Measurements from ENCODE around the gene MDFIC.

The MDFIC gene

DNA sequence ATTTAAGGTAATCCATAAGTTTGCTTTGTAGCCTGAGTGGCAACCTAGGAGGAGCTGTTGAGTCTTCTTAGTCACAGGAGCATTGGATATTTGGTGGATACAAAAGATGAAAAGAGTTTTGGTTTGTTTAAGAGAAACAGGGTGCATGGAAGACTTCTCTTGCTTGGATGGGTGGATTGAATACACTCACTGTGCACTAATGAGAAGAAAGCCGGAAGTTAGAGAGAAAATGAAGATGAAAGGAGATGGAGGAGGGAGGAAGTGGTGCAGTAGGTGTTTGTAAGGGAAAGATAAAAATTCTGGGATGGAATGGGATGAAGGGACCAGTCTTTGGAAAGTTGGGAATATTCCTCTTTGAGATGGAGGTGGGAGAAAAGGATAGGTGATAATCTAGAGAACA, 7.7 kb downstream of the MDFIC start:
- DNase-seq, result no peak

DNA sequence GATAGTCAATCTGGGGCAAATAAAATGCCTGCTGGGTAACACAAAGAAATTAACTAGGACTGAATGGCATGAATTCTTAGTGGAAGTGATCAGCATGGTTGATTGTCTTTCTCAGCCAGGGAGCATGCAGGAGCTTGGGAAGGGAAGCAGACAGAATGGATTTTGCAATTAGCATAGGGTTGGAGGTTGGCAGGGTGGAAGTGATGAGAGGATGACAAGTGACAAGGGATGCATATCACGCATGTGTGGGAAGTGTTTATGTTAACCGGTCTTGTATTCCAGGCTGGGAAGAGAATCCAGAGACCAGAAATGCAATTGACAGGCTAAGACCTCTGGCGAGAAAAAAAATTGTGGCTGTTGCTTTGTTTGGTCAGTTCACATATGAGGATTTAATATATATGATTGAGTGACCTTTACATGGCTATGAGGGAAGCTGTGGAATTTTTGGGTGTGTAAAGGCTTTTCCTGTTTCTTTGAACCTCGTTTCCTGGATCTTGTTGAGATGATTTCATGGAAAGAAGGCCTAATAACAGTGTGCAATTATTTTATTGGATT, 8.3 kb downstream of the MDFIC start:
- no peak for DNase-seq

DNA sequence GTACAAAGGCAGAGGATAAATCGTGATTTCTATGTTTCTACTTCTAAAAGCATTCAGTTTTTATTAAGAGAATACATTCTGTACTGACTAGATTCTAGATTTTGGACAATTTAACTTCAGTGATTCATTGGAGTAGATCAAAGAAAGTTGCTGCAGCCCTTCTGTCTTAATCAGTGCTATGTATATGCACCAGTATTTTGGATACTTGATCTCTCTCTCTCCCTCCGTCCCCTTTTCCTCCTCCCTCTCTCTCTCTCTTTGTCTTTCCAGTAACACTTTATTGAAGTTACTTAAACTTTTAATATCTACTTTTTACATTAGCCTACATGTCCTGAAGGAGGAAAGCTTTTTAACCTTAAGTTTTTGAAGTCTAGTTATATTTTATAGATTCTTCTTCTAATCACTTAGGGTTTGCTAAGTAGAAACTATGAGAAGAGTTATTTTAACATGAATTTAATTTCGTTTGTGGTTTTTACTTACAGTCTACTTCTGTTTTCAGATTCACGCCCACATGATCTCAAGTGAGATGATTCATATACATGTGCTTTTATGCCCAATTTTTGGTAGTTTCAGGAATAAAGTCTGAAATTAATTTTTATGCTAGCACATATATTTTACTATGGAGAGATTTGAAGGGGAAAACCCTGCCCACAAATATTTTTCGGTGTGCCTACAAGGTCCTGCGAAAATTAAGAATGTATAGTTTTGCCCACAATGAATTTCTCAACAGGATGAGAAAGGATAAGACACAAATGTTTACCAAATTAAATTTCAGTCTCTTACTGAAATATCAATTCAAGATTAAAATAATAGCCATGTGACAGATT, 9.1 kb downstream of the MDFIC start:
- no peak for DNase-seq

DNA sequence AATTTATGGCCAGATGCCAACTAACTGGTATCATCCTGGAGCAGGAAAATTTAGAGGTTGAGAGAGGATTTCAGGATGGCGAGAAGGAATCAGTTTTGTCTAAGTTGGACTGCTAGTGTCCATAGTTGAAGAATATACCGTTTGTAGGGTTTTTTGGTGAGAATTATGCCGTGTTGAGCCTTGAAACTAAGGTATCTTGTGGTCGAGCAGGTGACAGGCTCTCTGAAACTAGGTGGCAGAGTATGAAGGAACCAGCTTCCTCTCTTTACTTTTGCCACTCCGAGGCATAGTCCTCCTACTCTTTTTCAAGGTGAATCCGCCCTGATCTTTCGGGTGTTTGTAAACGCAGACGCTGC, 9.7 kb downstream of the MDFIC start:
- no peak for DNase-seq

DNA sequence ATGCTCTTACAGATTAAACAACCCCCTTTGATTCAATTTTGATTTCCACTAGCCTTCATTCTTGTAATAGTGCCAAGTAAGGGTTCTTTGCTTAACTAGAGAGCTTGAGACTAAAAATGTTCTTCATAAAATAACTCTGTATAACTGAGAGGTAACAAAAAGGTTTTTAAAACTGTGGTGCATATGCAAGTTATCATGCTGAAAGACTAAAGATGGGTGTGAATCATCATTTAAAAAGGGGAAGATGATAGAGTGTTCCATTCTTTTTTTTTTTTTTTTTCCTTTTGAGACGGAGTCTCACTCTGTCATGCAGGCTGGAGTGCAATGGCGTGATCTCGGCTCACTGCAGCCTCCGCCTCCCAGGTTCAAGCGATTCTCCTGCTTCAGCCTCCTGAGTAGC, 11.1 kb downstream of the MDFIC start:
- DNase-seq, result no peak

DNA sequence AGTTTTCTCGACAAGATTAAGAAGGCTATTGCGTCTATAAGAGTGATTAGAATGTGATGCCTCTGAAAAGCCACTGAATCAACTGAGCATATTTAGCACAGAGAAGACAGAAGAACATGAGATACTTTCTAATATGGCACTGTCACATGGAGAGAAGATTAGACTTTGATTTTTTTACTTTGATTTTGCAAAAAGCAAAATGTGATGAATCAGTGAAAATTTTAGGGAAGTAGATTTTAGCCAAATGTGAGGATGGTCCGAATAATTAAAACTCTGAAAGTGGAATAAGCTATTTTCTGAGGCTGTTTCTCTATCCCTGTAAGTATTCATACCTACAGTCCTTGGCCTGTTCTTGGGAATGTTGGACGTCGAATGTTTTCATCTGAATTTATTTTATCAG, 11.8 kb downstream of the MDFIC start:
- DNase-seq, result no peak

DNA sequence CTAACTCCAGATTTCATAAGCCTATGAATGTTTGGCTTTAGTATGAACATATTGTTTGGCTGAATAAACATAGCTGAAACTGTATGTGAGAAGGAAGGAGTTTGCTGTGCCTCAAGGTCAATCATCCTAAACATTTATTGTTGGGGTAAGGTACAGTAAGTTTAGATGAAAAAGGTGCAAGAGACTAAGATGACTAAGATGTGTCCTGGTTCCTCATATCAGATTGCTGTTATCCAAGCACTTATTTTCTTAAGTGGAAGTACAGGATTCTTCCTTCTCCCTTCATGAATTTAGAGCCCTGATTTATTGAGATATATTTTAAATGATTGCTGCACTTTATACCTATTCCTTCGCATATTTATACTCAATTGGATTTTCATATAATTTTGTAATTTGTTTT, 12.2 kb downstream of the MDFIC start:
- DNase-seq, result no peak

DNA sequence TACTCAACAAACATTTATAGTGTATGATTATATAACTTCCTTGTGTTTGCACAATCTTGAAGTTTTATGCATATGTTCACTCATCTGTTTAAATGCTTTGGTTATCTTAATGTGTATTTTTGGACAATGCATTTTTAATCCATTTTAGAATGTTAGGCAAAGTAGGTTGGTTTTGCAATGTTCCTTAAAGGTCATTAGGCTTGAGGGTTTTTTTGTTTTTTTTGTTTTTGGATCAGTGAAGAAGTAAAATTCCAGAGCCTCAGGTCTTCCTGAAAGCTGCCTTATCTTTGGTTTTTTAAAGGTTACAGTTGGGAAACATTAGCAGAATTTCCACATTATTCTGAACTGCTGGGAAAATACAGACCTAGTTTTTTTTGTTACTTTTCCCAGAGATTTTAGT, 12.8 kb downstream of the MDFIC start:
- no peak for DNase-seq

DNA sequence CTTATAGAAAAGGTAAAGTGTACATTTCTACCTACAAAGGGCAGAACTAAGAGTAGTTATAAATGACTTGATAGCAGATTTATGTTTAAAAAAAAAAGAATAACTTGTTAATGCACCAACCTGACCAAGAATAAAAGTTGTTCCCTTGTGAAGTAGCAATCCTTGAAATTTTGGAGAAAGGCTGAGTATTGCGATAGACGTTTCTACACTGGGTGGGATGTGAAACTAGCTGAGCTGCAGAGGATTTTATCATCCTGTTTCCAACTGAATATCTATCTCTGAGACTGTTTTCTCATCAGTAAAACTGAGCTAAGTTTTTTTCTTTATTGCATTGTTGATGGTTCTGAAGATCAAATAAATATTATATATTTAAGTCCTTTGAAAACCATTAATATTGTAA, 14.6 kb downstream of the MDFIC start:
- DNase-seq, result no peak

DNA sequence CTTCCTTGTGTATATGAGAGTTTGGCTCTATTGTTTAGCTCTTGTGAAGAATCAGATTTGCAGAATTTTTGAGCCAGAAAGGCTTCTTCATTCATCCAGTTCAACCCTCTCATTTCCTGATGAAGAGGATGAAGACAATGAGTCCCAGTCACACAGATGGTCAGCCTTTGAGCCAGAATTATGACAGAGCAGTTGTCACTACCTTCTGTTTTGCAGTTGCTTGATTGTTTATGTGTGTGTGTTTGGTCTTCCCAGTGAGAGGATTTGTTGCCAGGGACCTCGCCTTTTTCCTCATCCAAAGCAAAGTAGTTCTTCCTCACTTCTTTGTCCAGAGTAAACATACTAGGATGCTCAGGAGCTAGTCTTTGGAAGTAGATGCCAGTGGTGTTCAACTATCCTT, 15.6 kb downstream of the MDFIC start:
- DNase-seq, result no peak

DNA sequence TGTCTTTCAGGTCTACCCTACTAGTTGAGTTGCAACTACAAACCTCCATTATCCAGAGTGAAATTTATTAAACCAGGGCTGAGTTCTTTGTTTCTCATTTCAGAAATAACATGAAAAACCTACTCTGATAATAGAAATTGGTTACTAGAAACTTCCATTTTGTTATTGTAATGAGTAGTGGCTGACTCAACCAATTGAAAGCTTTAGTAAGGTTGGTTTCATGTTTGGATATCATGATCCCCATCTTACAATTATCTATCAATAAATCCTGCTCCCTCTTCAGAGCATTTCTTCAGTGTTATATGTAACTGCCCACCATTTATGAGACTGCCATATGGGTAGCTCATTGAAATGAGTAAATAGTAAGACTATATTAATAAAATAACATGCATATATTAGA, 16.9 kb downstream of the MDFIC start:
- no peak for DNase-seq

DNA sequence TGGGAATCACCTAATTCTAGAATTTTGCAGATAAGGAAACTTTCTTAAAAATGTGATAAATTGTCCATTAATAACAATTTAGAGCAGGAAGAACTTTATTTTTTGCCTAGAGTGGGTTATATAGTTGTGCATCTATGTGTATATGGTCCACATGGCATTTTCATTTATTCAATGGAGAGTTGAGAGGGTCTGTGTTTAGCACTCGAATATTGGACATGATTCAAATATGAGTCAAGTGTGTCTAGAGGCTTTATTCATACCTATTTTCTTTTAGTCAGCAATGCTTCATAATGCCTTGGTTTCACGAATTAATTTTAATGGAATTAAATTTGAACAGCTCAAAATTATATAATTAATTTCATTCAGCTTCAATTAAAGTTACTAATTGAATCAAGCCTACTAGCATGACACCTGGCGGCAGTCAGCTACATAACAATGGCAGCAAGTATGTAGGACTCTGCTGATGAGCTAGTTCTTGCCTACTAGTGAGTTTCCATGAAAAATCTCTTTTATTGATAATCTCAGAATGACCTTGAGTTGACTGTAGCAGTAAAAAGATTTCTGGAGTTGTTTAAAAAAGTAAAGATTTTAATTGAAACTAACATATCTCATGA, 17.7 kb downstream of the MDFIC start:
- no peak for DNase-seq

DNA sequence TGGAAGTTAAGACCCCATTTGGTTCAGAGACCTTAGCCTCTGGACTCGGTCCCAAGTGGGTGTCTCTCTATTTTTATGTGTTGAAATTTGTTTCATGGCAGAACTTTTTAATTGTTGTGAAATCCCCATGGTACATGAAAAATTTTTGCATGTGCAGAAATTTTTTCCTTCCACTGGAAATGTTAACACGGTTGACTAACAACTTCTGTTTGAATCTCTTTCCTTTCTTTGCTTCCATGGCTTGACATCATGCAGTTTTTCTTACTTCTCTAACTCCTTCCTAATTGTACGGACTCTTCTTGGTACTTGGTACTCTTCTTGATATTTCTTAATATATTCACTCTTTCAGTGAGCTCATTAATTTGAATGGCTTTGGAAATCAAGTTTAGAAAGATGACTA, 18.3 kb downstream of the MDFIC start:
- DNase-seq, result no peak

DNA sequence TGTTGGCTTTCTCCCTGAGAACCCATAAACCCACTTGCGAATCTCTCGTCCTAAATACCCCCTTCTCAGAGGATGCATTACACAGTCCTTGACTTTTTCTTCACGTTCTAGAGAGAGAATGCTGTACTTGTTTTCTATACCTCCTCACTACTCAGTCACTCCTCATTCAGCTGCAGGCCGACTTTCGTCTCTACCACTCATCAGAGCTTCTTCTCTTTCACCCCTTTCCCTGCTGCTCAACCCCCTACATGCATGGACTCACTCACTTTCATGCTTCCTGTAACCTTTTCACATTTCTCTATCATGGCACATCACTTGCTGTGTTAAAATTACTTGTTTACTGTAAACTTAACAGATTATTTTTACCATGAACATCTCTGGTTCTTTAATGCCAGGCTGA, 19.8 kb downstream of the MDFIC start:
- no peak for DNase-seq

DNA sequence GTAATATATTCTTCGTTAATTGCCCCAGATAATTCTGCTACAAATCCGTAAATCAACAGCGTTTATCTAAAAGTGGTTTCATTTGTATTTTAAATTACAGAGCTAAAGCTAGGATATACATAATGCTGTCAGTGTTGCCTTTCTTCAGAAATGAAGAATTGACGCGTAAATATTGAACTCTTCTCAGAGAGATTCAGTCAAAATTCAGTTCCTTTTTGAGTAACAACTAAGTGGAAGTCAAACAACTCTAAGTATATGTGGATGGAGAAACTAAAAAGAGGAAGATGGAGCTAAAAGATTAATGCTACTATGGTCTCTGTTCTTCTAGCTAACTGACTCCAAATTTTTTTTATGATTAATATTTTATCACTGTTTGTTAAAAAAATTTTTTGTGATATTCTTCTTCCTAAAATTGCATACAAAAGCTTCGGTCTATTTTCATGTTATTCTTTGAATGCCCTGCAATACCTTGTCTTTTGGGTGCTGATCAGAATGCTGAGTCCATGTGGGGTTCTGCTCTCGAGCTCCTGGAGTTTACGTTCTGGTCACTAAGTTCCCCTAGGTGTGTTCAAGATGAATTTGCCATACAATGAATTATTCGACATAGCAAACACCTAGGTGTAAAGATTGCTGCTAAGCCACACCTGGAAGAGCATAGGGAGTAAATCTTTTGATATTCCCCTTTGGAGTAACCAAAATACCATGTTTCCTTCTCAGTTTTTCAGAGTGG, 20.7 kb downstream of the MDFIC start:
- no peak for DNase-seq

DNA sequence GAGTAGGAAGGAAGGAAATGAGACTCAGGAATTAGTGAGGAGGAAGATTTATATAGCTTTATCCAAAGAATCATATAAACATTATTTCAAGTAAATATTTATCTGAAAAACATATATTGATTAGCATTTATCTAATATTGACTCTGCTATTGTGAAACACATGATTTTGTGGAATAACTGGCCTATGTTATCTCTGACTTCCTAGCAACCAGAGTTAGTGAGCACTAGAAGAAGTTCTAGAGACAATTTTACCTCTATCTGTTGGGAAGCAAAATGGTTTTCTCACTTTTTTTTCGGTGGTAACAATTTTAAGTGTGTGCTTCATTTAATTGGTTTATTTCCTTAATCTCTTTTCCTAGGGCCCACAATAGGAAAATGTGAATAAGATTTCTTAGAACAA, 21.6 kb downstream of the MDFIC start:
- no peak for DNase-seq

DNA sequence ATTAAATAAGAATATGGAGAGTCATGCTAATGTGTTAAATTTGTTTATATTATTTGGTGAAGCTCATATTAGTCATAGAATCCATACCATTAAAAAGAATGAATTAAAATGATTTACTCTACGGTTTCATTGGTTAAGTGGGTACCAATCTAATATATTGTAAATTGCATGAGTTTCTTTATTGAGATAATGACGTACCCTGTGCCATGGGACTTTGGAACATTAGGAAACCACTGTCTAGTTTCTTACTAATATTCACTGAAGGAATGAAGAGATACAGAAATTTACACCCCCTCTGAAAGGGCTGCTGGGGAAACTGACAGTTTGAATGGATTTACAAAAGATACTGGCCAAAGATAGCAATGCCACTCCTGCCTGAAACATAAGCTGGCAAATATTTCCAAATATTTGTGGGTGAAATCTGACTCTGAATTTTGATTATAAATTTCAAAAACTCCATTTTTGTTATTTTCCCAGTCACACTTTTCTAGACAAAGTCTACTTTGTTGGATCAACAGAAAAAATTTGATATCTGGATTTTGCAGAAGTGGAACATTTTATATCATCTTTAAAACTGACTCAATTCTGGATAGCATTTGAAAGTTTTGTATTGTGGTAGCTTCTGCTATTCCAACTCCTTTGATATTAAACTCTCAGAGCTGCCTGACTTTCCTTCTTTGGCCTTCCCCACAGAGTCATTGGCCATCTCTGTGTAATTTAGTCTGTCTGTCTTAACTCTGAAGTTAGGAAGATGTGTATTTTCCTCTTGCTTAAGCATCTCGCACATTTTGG, 22.3 kb downstream of the MDFIC start:
- no peak for DNase-seq

DNA sequence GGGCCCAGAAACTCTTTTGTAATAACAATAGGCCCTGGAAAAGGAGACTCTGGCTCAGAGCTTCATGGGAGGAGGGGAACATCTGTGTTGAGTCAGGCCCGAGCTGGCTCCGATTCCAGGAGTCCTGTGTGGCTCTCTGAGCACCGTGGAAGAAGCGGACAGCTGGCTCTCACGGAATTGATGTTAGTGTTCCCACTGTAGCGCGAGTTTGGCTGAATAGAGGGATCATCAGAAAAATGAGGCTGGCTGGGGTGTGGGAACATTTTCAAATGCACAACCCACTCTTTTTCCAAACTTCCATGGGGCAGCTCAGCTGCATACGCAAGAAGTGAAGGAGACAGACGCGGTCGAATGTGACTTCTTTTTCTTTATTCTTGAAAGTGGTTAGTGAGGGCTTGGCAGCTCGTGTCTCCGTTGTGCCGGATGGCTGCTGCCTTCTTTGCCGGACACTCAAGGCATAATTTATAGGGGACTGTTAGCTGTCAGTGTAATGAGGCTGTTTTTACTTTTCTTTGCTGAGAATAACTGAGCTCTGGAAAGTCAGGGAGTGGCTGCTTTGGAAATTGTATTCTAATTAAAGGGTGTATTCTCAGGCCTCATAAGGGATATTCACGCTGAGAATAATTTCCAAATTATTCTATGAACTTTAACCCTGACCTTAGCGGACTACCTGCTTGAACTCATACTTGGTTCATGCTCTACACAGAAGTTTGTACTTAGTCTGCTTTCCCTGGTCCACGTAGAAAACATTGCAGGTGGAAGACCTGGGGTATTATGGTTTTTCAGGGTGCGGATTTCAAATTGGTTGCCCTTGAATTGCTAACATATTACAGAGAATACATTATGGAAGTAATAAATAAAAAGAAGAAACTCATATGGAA, 23.1 kb downstream of the MDFIC start:
- no peak for DNase-seq

DNA sequence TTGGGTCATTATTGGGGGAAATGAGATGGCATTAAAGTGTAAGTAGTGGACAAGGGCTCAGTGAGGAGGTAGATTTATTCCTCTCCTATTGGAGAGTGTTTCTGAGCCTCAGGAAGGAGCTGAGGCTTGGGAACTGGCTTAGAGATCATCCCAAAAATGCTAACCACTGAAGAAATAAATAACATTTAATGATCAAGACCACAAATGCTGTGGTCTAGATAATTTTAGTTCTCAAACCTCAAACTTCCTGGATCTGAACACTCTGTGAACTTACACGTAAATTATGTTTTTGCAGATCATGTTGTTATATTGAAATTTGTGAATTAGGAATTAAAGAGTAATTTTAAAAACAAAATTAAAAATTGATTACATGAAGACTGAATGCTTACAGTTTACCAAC, 27.3 kb downstream of the MDFIC start:
- no peak for DNase-seq

DNA sequence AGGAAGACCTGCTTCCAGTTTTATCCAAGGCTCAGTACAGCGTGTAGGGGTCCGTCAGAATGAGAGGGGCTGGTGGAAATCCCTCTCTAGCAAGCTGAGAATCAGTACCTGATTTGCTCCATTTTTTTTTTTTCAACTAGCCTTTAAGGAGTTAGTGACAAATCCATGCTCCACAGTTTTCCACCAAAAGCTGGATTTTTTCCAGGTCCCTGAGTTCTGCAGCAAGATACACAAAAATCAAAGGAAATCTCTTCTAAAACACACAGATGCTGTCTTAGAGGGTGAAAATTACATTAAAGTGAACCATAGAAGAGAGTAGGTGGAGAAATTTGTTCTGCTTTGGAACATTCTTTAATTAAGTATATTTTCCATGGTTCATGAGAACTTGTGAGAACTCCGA, 30.4 kb downstream of the MDFIC start:
- DNase-seq, result no peak

DNA sequence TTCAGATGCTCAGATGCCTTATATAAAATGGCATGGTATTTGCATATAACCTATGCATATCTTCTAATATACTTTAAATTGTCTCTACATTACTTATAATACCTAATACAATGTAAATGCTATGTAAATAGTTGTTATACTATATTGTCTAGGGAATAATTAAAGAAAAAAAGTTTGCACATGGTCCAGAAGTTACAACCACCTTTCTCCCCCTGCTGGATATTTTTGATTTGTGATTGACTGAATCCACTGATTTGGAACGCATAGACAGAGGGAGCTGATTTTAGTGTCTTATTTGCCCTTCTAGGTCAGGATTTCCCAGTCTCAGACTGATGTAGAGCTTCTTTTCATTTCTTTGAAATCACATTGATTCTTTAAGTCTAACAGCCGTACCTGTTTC, 31.8 kb downstream of the MDFIC start:
- no peak for DNase-seq

DNA sequence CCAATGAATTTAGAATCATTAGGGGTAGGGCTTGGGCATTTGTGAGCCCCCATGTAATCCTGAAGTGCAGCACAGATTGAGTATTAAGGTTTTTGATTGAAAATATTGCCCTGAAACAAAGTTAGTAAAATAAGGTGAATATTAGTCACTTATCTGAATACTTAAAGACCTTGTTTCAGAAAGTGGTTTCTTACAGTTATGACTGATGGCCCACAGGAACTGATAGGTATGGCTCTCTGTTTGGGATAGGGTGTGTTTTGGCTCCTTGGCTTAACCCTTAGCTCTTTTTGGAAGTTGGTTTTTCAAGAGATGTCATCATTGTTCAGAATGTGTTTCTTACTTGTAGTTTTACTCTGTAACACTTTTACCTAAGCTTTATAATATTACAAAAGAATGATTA, 34.8 kb downstream of the MDFIC start:
- DNase-seq, result no peak

Measured in NCI-H510A (cell line).